H9 (cell line): ENCODE measurements around the gene TSPOAP1. TPM values are rescaled to one million over a fixed set of nuclear protein-coding genes. Genes with fewer than 3 reads are reported as not detected.

ENCODE experiments used
- DNase-seq: peaks from one replicate; pipeline ENCODE4 v3.0.0-alpha.2; 2017
- H2AFZ ChIP-seq: one replicate; pipeline ENCODE4 v1.6.1; 2013; ENCODE audit warnings: mild to moderate bottlenecking, low read length, control low read depth, moderate library complexity
- H2AK5ac ChIP-seq: 2 replicates; pipeline ENCODE4 v1.6.1; 2013; ENCODE audit warnings: low read length, control low read depth, mixed read lengths; ENCODE audit not compliant: insufficient read length
- H2BK120ac ChIP-seq: one replicate; pipeline ENCODE4 v1.6.1; 2013; ENCODE audit warnings: low read depth, mild to moderate bottlenecking, low read length, control low read depth, inconsistent platforms; ENCODE audit not compliant: poor library complexity, severe bottlenecking
- H2BK12ac ChIP-seq: 2 replicates; pipeline ENCODE4 v1.6.1; 2013; ENCODE audit warnings: low read length, control low read depth, mixed read lengths, low read depth; ENCODE audit not compliant: insufficient read length
- H2BK15ac ChIP-seq: 2 replicates; pipeline ENCODE4 v1.6.1; 2013; ENCODE audit warnings: low read depth, low read length, control low read depth
- H2BK20ac ChIP-seq: one replicate; pipeline ENCODE4 v1.6.1; 2013; ENCODE audit warnings: low read depth, mild to moderate bottlenecking, low read length, control low read depth, inconsistent platforms; ENCODE audit not compliant: poor library complexity, severe bottlenecking
- H2BK5ac ChIP-seq: 2 replicates; pipeline ENCODE4 v1.6.1; 2013; ENCODE audit warnings: low read length, control low read depth, mixed read lengths; ENCODE audit not compliant: insufficient read length
- H3K14ac ChIP-seq: 2 replicates; pipeline ENCODE4 v1.6.1; 2013; ENCODE audit warnings: low read length, control low read depth; ENCODE audit not compliant: insufficient read depth
- H3K18ac ChIP-seq: 2 replicates; pipeline ENCODE4 v1.6.1; 2013; ENCODE audit warnings: low read depth, mild to moderate bottlenecking, mixed read lengths, low read length, control low read depth; ENCODE audit not compliant: insufficient read length
- H3K23ac ChIP-seq: 2 replicates; pipeline ENCODE4 v1.6.1; 2013; ENCODE audit warnings: low read length, control low read depth, mixed read lengths, low read depth; ENCODE audit not compliant: insufficient read length
- H3K23me2 ChIP-seq: 2 replicates; pipeline ENCODE4 v1.6.1; 2013; ENCODE audit warnings: low read depth, mild to moderate bottlenecking, mixed read lengths, low read length, control low read depth; ENCODE audit not compliant: insufficient read length, poor library complexity, severe bottlenecking
- H3K27ac ChIP-seq: 2 replicates; pipeline ENCODE4 v1.5.1; 2013; ENCODE audit warnings: low read length, control low read depth, mixed read lengths, low read depth; ENCODE audit not compliant: insufficient read length
- H3K27me3 ChIP-seq: 2 replicates; pipeline ENCODE4 v1.6.1; 2013; ENCODE audit warnings: low read length, control low read depth, inconsistent platforms; ENCODE audit not compliant: insufficient read depth
- H3K4ac ChIP-seq: 2 replicates; pipeline ENCODE4 v1.6.1; 2013; ENCODE audit warnings: low read depth, mild to moderate bottlenecking, control low read depth, inconsistent platforms, low read length, moderate library complexity
- H3K4me1 ChIP-seq: 2 replicates; pipeline ENCODE4 v1.6.1; 2013; ENCODE audit warnings: low read length, control low read depth, inconsistent platforms; ENCODE audit not compliant: insufficient read depth
- H3K4me2 ChIP-seq: 2 replicates; pipeline ENCODE4 v1.6.1; 2013; ENCODE audit warnings: low read length, control low read depth, mixed read lengths; ENCODE audit not compliant: insufficient read length, insufficient read depth
- H3K56ac ChIP-seq: 2 replicates; pipeline ENCODE4 v1.6.1; 2013; ENCODE audit warnings: low read depth, mild to moderate bottlenecking, mixed read lengths, low read length, control low read depth; ENCODE audit not compliant: insufficient read length
- H3K79me1 ChIP-seq: 2 replicates; pipeline ENCODE4 v1.6.1; 2013; ENCODE audit warnings: low read depth, mild to moderate bottlenecking, moderate library complexity, low read length, control low read depth, inconsistent platforms; ENCODE audit not compliant: insufficient read depth, poor library complexity, severe bottlenecking
- H3K79me2 ChIP-seq: 2 replicates; pipeline ENCODE4 v1.6.1; 2013; ENCODE audit warnings: low read length, control low read depth, inconsistent platforms; ENCODE audit not compliant: insufficient read depth
- H3K9ac ChIP-seq: 2 replicates; pipeline ENCODE4 v1.6.1; 2013; ENCODE audit warnings: low read length, control low read depth, mixed read lengths; ENCODE audit not compliant: insufficient read length; ENCODE audit errors: extremely low read depth
- H3K9me3 ChIP-seq: one replicate; pipeline ENCODE4 v1.6.1; 2013; ENCODE audit warnings: low read depth, low read length, inconsistent platforms; ENCODE audit not compliant: control insufficient read depth
- H3T11ph ChIP-seq: one replicate; pipeline ENCODE4 v1.6.1; 2013; ENCODE audit warnings: mild to moderate bottlenecking, low read length, control low read depth, inconsistent platforms
- H4K20me1 ChIP-seq: one replicate; pipeline ENCODE4 v1.6.1; 2013; ENCODE audit not compliant: control insufficient read depth, insufficient read length, insufficient read depth
- H4K5ac ChIP-seq: 2 replicates; pipeline ENCODE4 v1.6.1; 2013; ENCODE audit warnings: low read depth, mild to moderate bottlenecking, mixed read lengths, low read length, control low read depth; ENCODE audit not compliant: insufficient read length
- H4K8ac ChIP-seq: replicated peaks from 2 replicates; pipeline ENCODE4 v1.6.1; 2013; ENCODE audit warnings: low read length, control low read depth, mixed read lengths, low read depth; ENCODE audit not compliant: insufficient read length
- H4K91ac ChIP-seq: 2 replicates; pipeline ENCODE4 v1.6.1; 2013; ENCODE audit warnings: low read depth, mild to moderate bottlenecking, moderate library complexity, mixed read lengths, low read length, control low read depth; ENCODE audit not compliant: insufficient read length
- H3K27ac Mint-ChIP-seq, 3 experiments: 2 replicates in 2 of 3; 3 replicates in 1 of 3; pipeline ENCODE4 v1.8.0; 2020 to 2021; ENCODE audit warnings: mixed read lengths in 3 of 3, mild to moderate bottlenecking in 1 of 3, moderate library complexity in 1 of 3
- H3K27me3 Mint-ChIP-seq: 2 replicates; pipeline ENCODE4 v1.8.0; 2021; ENCODE audit warnings: low read depth, mild to moderate bottlenecking, moderate library complexity, mixed read lengths
- H3K36me3 Mint-ChIP-seq, 3 experiments: 2 replicates in 2 of 3; 3 replicates in 1 of 3; pipeline ENCODE4 v1.8.0; 2020 to 2021; ENCODE audit warnings: low read depth in 3 of 3, mixed read lengths in 3 of 3; ENCODE audit not compliant: insufficient read depth in 1 of 3
- H3K4me1 Mint-ChIP-seq, 2 experiments: 2 replicates each; pipeline ENCODE4 v1.8.0; 2020; ENCODE audit warnings: mixed read lengths in 2 of 2
- H3K4me3 Mint-ChIP-seq, 2 experiments: 2 replicates in 1 of 2; 3 replicates in 1 of 2; pipeline ENCODE4 v1.8.0; 2020 to 2021; ENCODE audit warnings: mild to moderate bottlenecking in 2 of 2, mixed read lengths in 2 of 2, moderate library complexity in 1 of 2
- H3K9me3 Mint-ChIP-seq, 2 experiments: 2 replicates in 1 of 2; 3 replicates in 1 of 2; pipeline ENCODE4 v1.8.0; 2020; ENCODE audit warnings: mild to moderate bottlenecking in 2 of 2, mixed read lengths in 2 of 2, moderate library complexity in 1 of 2
- CTCF ChIP-seq: fragments of 200-600 bp; sonication (generic); conservative IDR thresholded peaks from 3 replicates; pipeline ENCODE4 v1.8.0; 2021; ENCODE audit warnings: antibody characterized with exemption, mild to moderate bottlenecking
- WGBS: extraction: QIAGEN DNeasy Blood & Tissue Kit; methylation state at CpG from one replicate; pipeline ENCODE4 v1.1.7; 2013; ENCODE audit warnings: missing lambda C conversion rate, low lambda C conversion rate, mixed read lengths; ENCODE audit not compliant: insufficient read length; ENCODE audit errors: extremely low coverage; 5-methylcytosine and 5-hydroxymethylcytosine counted together
- total RNA-seq: library from RNA; stranded (reverse); gene quantifications from 2 replicates; pipeline ENCODE4 v1.2.1, GENCODE V29; 2021

TSPOAP1 gene
- total RNA-seq, 1 experiment from 2014 or later: 17.3 TPM

DNA sequence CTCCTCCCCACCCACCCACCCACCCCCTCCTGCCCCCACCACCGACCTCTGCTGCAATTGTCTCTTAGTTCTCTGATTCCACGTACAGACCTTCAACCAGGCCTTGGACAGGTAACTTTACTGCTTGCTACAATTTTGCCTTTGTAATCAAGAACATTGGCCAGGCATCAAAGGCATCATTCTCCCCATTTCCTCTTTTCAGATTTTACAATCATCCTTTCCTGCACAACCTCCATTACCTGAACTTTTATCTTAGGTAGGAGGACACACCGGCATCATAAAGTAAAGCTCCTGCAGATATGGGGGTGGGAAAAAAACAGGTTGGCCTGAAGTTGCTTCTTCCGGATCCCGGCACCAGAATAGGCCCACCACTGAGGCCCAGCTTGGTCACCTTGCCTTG is 49.1 kb upstream of the TSPOAP1 start:
- H3K4me2 ChIP-seq: no peak overlapping the region
- H3K4me1 Mint-ChIP-seq: peaks cover 33 to 34% of the 10 kb centered on the region in 2 experiments
- no peak overlapping the region for H2BK5ac ChIP-seq
- H2BK15ac ChIP-seq: no peak overlapping the region
- no peak overlapping the region for H4K8ac ChIP-seq
- H3K4me1 ChIP-seq: peaks cover 11% of the 10 kb centered on the region; the same call in 1 of the 2 replicates
- H2AK5ac ChIP-seq: no peak overlapping the region
- H3K56ac ChIP-seq: no peak overlapping the region
- DNase-seq: peak; percentile 15
- no peak overlapping the region for H2BK120ac ChIP-seq
- H3K9me3 Mint-ChIP-seq: no peaks in the 10 kb centered on the region
- H3K9ac ChIP-seq: no peak overlapping the region
- H3K27me3 ChIP-seq: no peaks in the 10 kb centered on the region
- no peaks in the 10 kb centered on the region for H3K36me3 Mint-ChIP-seq
- H3K23me2 ChIP-seq: no peaks in the 10 kb centered on the region
- no CpG with 5 or more reads among the region's 5 CpGs for WGBS
- no peak overlapping the region for H3T11ph ChIP-seq
- no peaks in the 10 kb centered on the region for H3K79me2 ChIP-seq
- H3K4ac ChIP-seq: no peak overlapping the region
- no peak overlapping the region for H2BK20ac ChIP-seq
- TF ChIP-seq CTCF: no peak
- no peak overlapping the region for H3K27ac Mint-ChIP-seq
- no peak overlapping the region for H3K4me3 Mint-ChIP-seq
- H3K9me3 ChIP-seq: no peaks in the 10 kb centered on the region
- H3K18ac ChIP-seq: no peak overlapping the region
- H2AFZ ChIP-seq: no peak overlapping the region
- H4K5ac ChIP-seq: no peak overlapping the region
- peaks cover 4% of the 10 kb centered on the region; the same call in 1 of the 2 replicates for H3K27me3 Mint-ChIP-seq
- H3K14ac ChIP-seq: no peak overlapping the region
- no peaks in the 10 kb centered on the region for H3K79me1 ChIP-seq
- no peaks in the 10 kb centered on the region for H4K20me1 ChIP-seq
- no peak overlapping the region for H3K27ac ChIP-seq
- no peak overlapping the region for H3K23ac ChIP-seq
- H4K91ac ChIP-seq: no peak overlapping the region
- no peak overlapping the region for H2BK12ac ChIP-seq
